H1 (cell line): ENCODE measurements around the gene TMEM72. TPM values are rescaled to one million over a fixed set of nuclear protein-coding genes. Genes with fewer than 3 reads are reported as not detected.
A peak's percentile ranks its signal among the peaks of the same experiment; 100 is the strongest.

Experiments used
- CTCF ChIA-PET: fragments of 300-600 bp; sonication (Branson Sonifier 250); formaldehyde crosslinking; loops from one replicate; lab custom pipeline; 2021; ENCODE audit not compliant: partially characterized antibody; lab: Charles Lee
- POLR2A ChIA-PET: fragments of 300-600 bp; sonication (Branson Sonifier 250); formaldehyde crosslinking; loops from one replicate; lab custom pipeline; 2021; ENCODE audit warnings: inconsistent platforms; ENCODE audit not compliant: partially characterized antibody; lab: Charles Lee
- DNase-seq, 2 experiments: peaks; one replicate each; pipeline versions ENCODE4 v3.0.0 to v3.0.0-alpha.2; 2010 to 2022; ENCODE audit warnings: low spot score in 2 of 2, low read depth in 1 of 2, mixed read lengths in 1 of 2
- FAIRE-seq: peaks from 2 replicates; lab custom pipeline; 2011; peaks lifted over from hg19 to GRCh38; lab: Jason Lieb, UNC
- H2AFZ ChIP-seq: 2 replicates; pipeline ENCODE4 v1.8.1; 2012; ENCODE audit warnings: low read length, inconsistent platforms
- H2AK5ac ChIP-seq: 2 replicates; pipeline ENCODE4 v1.6.1; 2013; ENCODE audit warnings: low read depth, low read length
- H2BK120ac ChIP-seq: replicated peaks from 2 replicates; pipeline ENCODE3; 2013; ENCODE audit warnings: low read depth, low read length, inconsistent platforms
- H2BK12ac ChIP-seq: 2 replicates; pipeline ENCODE4 v1.6.1; 2013; ENCODE audit warnings: low read depth, low read length
- H2BK15ac ChIP-seq: 2 replicates; pipeline ENCODE4 v1.6.1; 2013; ENCODE audit warnings: low read length
- H2BK20ac ChIP-seq: 2 replicates; pipeline ENCODE4 v1.6.1; 2013; ENCODE audit warnings: low read length
- H2BK5ac ChIP-seq: 2 replicates; pipeline ENCODE4 v1.6.1; 2013; ENCODE audit warnings: low read depth, low read length
- H3K14ac ChIP-seq: 2 replicates; pipeline ENCODE4 v1.6.1; 2013; ENCODE audit warnings: inconsistent platforms; ENCODE audit not compliant: insufficient read length
- H3K18ac ChIP-seq: 2 replicates; pipeline ENCODE4 v1.6.1; 2013; ENCODE audit warnings: low read length; ENCODE audit errors: extremely low read depth
- H3K23ac ChIP-seq: 2 replicates; pipeline ENCODE4 v1.6.1; 2013; ENCODE audit warnings: inconsistent platforms; ENCODE audit not compliant: insufficient read length
- H3K23me2 ChIP-seq: 2 replicates; pipeline ENCODE4 v1.6.1; 2013; ENCODE audit warnings: low read depth, low read length
- H3K27ac ChIP-seq: 2 replicates; pipeline ENCODE4 v1.6.1; 2011; ENCODE audit warnings: low read depth, low read length, inconsistent platforms
- H3K27me3 ChIP-seq, 4 experiments: replicated peaks in 1 of 4; 1 replicate in 1 of 4; 2 replicates in 3 of 4; pipeline versions ENCODE4 v1.6.1 to v1.8.1; 2011 to 2013; ENCODE audit warnings: low read length in 3 of 4, mild to moderate bottlenecking in 3 of 4, inconsistent platforms in 2 of 4, mixed read lengths in 2 of 4, moderate library complexity in 1 of 4; ENCODE audit not compliant: control insufficient read depth in 3 of 4, insufficient read depth in 3 of 4; ENCODE audit errors: extremely low read depth in 1 of 4
- H3K36me3 ChIP-seq, 4 experiments: 2 replicates each; pipeline versions ENCODE4 v1.6.1 to v1.8.1; 2011 to 2013; ENCODE audit warnings: mild to moderate bottlenecking in 4 of 4, low read length in 3 of 4, moderate library complexity in 2 of 4, control low read depth in 1 of 4, inconsistent platforms in 1 of 4; ENCODE audit not compliant: insufficient read depth in 4 of 4, control insufficient read depth in 2 of 4
- H3K4ac ChIP-seq: replicated peaks from 2 replicates; pipeline ENCODE3; 2013; ENCODE audit warnings: low read length, low read depth, mixed read lengths, inconsistent platforms; ENCODE audit not compliant: insufficient read length
- H3K4me1 ChIP-seq, 4 experiments: replicated peaks in 1 of 4; 1 replicate in 1 of 4; 2 replicates in 3 of 4; pipeline versions ENCODE4 v1.6.1 to v1.8.1; 2011 to 2013; ENCODE audit warnings: low read length in 3 of 4, inconsistent platforms in 2 of 4, mixed read lengths in 1 of 4; ENCODE audit not compliant: insufficient read depth in 4 of 4, control insufficient read depth in 3 of 4
- H3K4me2 ChIP-seq, 2 experiments: 2 replicates each; pipeline versions ENCODE4 v1.6.1 to v1.8.1; 2011 to 2013; ENCODE audit warnings: low read depth in 2 of 2, low read length in 2 of 2, control low read depth in 1 of 2, inconsistent platforms in 1 of 2, mild to moderate bottlenecking in 1 of 2; ENCODE audit not compliant: insufficient read depth in 1 of 2
- H3K4me3 ChIP-seq, 4 experiments: fragments of 200-600, 300-600 bp in 1 of 4; sonication (generic), shearing (Covaris generic), sonication (Bioruptor Twin) in 1 of 4; 2 replicates each; pipeline versions ENCODE4 v1.5.1 to v1.8.1; 2011 to 2016; ENCODE audit warnings: low read length in 4 of 4, low read depth in 3 of 4, control low read depth in 2 of 4, inconsistent platforms in 2 of 4, mild to moderate bottlenecking in 2 of 4, mixed read lengths in 1 of 4, moderate library complexity in 1 of 4; ENCODE audit not compliant: insufficient read depth in 2 of 4; ENCODE audit errors: extremely low read depth in 1 of 4
- H3K56ac ChIP-seq: replicated peaks from 2 replicates; pipeline ENCODE3; 2013; ENCODE audit warnings: low read depth, mild to moderate bottlenecking, mixed read lengths, low read length, inconsistent platforms; ENCODE audit not compliant: insufficient read length
- H3K79me1 ChIP-seq: 2 replicates; pipeline ENCODE4 v1.6.1; 2013; ENCODE audit warnings: low read depth, low read length, control low read depth
- H3K79me2 ChIP-seq, 2 experiments: 2 replicates each; pipeline versions ENCODE4 v1.6.1 to v1.8.1; 2012 to 2013; ENCODE audit warnings: low read length in 2 of 2, mild to moderate bottlenecking in 2 of 2, inconsistent platforms in 1 of 2; ENCODE audit not compliant: insufficient read depth in 2 of 2, control insufficient read depth in 1 of 2
- H3K9ac ChIP-seq, 4 experiments: replicated peaks in 1 of 4; 1 replicate in 1 of 4; 2 replicates in 3 of 4; pipeline versions ENCODE4 v1.6.1 to v1.8.1; 2011 to 2013; ENCODE audit warnings: low read depth in 3 of 4, low read length in 3 of 4, control low read depth in 2 of 4, mild to moderate bottlenecking in 2 of 4, moderate library complexity in 2 of 4, inconsistent platforms in 1 of 4; ENCODE audit errors: extremely low read depth in 1 of 4
- H3K9me3 ChIP-seq, 2 experiments: 2 replicates each; pipeline versions ENCODE4 v1.6.1 to v1.8.1; 2012 to 2013; ENCODE audit warnings: mild to moderate bottlenecking in 2 of 2, moderate library complexity in 2 of 2, control low read depth in 1 of 2, inconsistent platforms in 1 of 2, low read depth in 1 of 2, low read length in 1 of 2, mixed read lengths in 1 of 2; ENCODE audit not compliant: insufficient read depth in 2 of 2
- H4K20me1 ChIP-seq, 2 experiments: replicated peaks in 1 of 2; 2 replicates each; pipeline versions ENCODE3 to v1.8.1; 2011 to 2013; ENCODE audit warnings: inconsistent platforms in 2 of 2, low read length in 2 of 2, mild to moderate bottlenecking in 1 of 2; ENCODE audit not compliant: insufficient read depth in 2 of 2, control insufficient read depth in 1 of 2
- H4K5ac ChIP-seq: 2 replicates; pipeline ENCODE4 v1.6.1; 2013; ENCODE audit warnings: low read length, low read depth, mixed read lengths, inconsistent platforms; ENCODE audit not compliant: insufficient read length
- H4K8ac ChIP-seq: 2 replicates; pipeline ENCODE4 v1.8.0; 2013; ENCODE audit warnings: mild to moderate bottlenecking, moderate library complexity, low read length, inconsistent platforms; ENCODE audit not compliant: insufficient read depth; ENCODE audit errors: extremely low read depth
- H4K91ac ChIP-seq: replicated peaks from 2 replicates; pipeline ENCODE3; 2013; ENCODE audit warnings: low read length, mixed read lengths, inconsistent platforms; ENCODE audit not compliant: insufficient read length
- CHD1 ChIP-seq: IDR thresholded peaks from 2 replicates; pipeline ENCODE4 v1.6.1; 2012; ENCODE audit warnings: low read depth, low read length, improper control_type of control experiment
- CHD2 ChIP-seq: IDR thresholded peaks from 2 replicates; pipeline ENCODE4 v1.6.1; 2012; ENCODE audit warnings: low read length, improper control_type of control experiment
- CTCF ChIP-seq, 3 experiments: IDR thresholded peaks; 1 replicate in 2 of 3; 2 replicates in 1 of 3; pipeline versions ENCODE4 v1.5.1 to v1.6.1; 2011; ENCODE audit warnings: low read length in 3 of 3, mild to moderate bottlenecking in 3 of 3, inconsistent platforms in 2 of 3, low read depth in 1 of 3, moderate library complexity in 1 of 3; ENCODE audit not compliant: insufficient read depth in 1 of 3; ENCODE audit errors: control extremely low read depth in 1 of 3
- EZH2 ChIP-seq: fragments of 200-600 bp; sonication (generic); IDR thresholded peaks from 2 replicates; pipeline ENCODE4 v1.7.1; 2012; ENCODE audit warnings: low read depth, mild to moderate bottlenecking, moderate library complexity, low read length, inconsistent platforms; ENCODE audit not compliant: severe bottlenecking
- FOSL1 ChIP-seq: IDR thresholded peaks from 2 replicates; pipeline ENCODE4 v1.6.1; 2011; ENCODE audit warnings: mild to moderate bottlenecking, low read depth, low read length, moderate library complexity; ENCODE audit not compliant: insufficient read depth
- MAFK ChIP-seq: IDR thresholded peaks from 2 replicates; pipeline ENCODE4 v1.6.1; 2012; ENCODE audit warnings: low read depth, mild to moderate bottlenecking, improper control_type of control experiment, low read length
- WGBS, 2 experiments: shearing (Covaris generic) in 1 of 2; methylation state at CpG; one replicate each; pipeline versions ENCODE4 v1.1.6 to v1.1.7; 2013 to 2015; ENCODE audit warnings: low lambda C conversion rate in 2 of 2, mixed read lengths in 2 of 2, inconsistent platforms in 1 of 2, low coverage in 1 of 2, missing lambda C conversion rate in 1 of 2; ENCODE audit not compliant: insufficient replicate concordance in 2 of 2, insufficient coverage in 1 of 2, insufficient read length in 1 of 2; ENCODE audit errors: extremely low coverage in 1 of 2, missing lambda C conversion rate in 1 of 2; 5-methylcytosine and 5-hydroxymethylcytosine counted together
- polyA plus RNA-seq, 7 experiments: library from polyadenylated mRNA; depleted of rRNA in 3 of 7; stranded (reverse) in 5 of 7; unstranded in 2 of 7; fragments of >200 nt in 5 of 7; fragments of 200-250 nt in 2 of 7; gene quantifications; 1 replicate in 5 of 7; 2 replicates in 1 of 7; 4 replicates in 1 of 7; pipeline versions ENCODE4 v1.2.1 to v1.2.3, GENCODE V29; 2011 to 2013; ENCODE audit warnings: missing spikeins in 2 of 7, mixed read lengths in 2 of 7
- total RNA-seq: library from RNA; stranded (reverse); fragmentation: NEBNext Ultra II Directional; extraction: Animal tissue kit (Norgen Biotek cat#: 25700); gene quantifications from 2 replicates; pipeline ENCODE4 v1.2.1, GENCODE V29; 2021

TMEM72 gene
- total and polyA plus RNA-seq, 2 of the 8 experiments (the other 6 are each of a cell fraction or from before 2014, with no cell fraction given), result not detected

- H2AK5ac ChIP-seq, result no peak overlapping the region
- no peak overlapping the region for H2BK12ac ChIP-seq
- 86% methylated on average over 7 of the region's 7 CpGs; no CpG with 5 or more reads in 1 of the 2 experiments for WGBS, 2 experiments
- H2BK20ac ChIP-seq, result no peak overlapping the region
- H3K4me1 ChIP-seq, result peaks cover 0 to 7% (median 0%) of the 10 kb centered on the region in 4 experiments; a peak in 2 of 7 replicates
- no peak overlapping the region for H3K18ac ChIP-seq
- H3K27me3 ChIP-seq, result no peaks in the 10 kb centered on the region; a peak in 1 of 7 replicates
- no peaks in the 10 kb centered on the region for H3K79me1 ChIP-seq
- no peak overlapping the region for H3K4me2 ChIP-seq
- peak in 1 of 2 experiments; percentile 1 for DNase-seq
- no peaks in the 10 kb centered on the region for H4K20me1 ChIP-seq
- no peak overlapping the region for H3K4me3 ChIP-seq
- H3K36me3 ChIP-seq, result no peaks in the 10 kb centered on the region
- no peak overlapping the region for H2AFZ ChIP-seq
- H3K56ac ChIP-seq, result no peak overlapping the region
- H3K79me2 ChIP-seq, result no peaks in the 10 kb centered on the region
- no peak overlapping the region; a peak in 1 of 7 replicates for H3K9ac ChIP-seq
- H2BK15ac ChIP-seq, result no peak overlapping the region
- no peak overlapping the region for H3K27ac ChIP-seq
- H3K4ac ChIP-seq, result no peak overlapping the region
- H4K91ac ChIP-seq, result no peak overlapping the region
- H4K8ac ChIP-seq, result no peak overlapping the region
- CTCF ChIA-PET, result interaction anchor here (0.5 to 13.4 kb wide), 7 partner anchors 14 to 207 kb away, joined by 3 to 143 read pairs (median 6); no protein-coding TSS in a partner anchor
- POLR2A ChIA-PET, result interaction anchor here (1.2 to 2.6 kb wide), 3 partner anchors 12 to 27 kb away, joined by 5 to 14 read pairs (median 6); partner anchors contain the start of gene DEPP1
- H2BK5ac ChIP-seq, result peak overlapping the region; percentile 29; the same call in 1 of the 2 replicates
- FAIRE-seq, result no peak
- H3K9me3 ChIP-seq, result no peaks in the 10 kb centered on the region
- H4K5ac ChIP-seq, result no peak overlapping the region
- H3K14ac ChIP-seq, result no peak overlapping the region
- no peak overlapping the region for H3K23ac ChIP-seq
- no peaks in the 10 kb centered on the region for H3K23me2 ChIP-seq
- H2BK120ac ChIP-seq, result no peak overlapping the region
- TF ChIP-seq EZH2 (no peak), MAFK (no peak), CHD1 (no peak), FOSL1 (no peak), CTCF (IDR thresholded peaks at IDR 0.05; ENCODE audit: control extremely low read depth in 1 of 3, insufficient read depth in 1 of 3, low read depth in 1 of 3, low read length in 3 of 3) (no peak), CHD2 (no peak)
These were observed 40.6 kb downstream of the TMEM72 start for GRCh38 chr10:44951576-44952226.
